ENCODE data around the gene NR6A1.

Gene NR6A1

GRCh38 chr9:124720429-124721108, 50.5 kb downstream of the NR6A1 start:
- DNase-seq, result no peak

GRCh38 chr9:124718928-124719327, 52.2 kb downstream of the NR6A1 start:
- DNase-seq, result no peak

GRCh38 chr9:124717597-124717996, 53.5 kb downstream of the NR6A1 start:
- DNase-seq, result no peak

GRCh38 chr9:124716808-124717207, 54.3 kb downstream of the NR6A1 start:
- DNase-seq, result no peak

- peak; percentile 53 for DNase-seq
Observed at GRCh38 chr9:124710766-124711165, 60.3 kb downstream of the NR6A1 start.

GRCh38 chr9:124709292-124709690, 61.8 kb downstream of the NR6A1 start:
- no peak for DNase-seq

- no peak for DNase-seq
Observed at GRCh38 chr9:124708633-124709291, 62.3 kb downstream of the NR6A1 start.

GRCh38 chr9:124708074-124708473, 63.0 kb downstream of the NR6A1 start:
- DNase-seq, result no peak

GRCh38 chr9:124707666-124708065, 63.4 kb downstream of the NR6A1 start:
- DNase-seq, result no peak

- no peak for DNase-seq
Observed at GRCh38 chr9:124706685-124707084, 64.4 kb downstream of the NR6A1 start.

- DNase-seq, result no peak
Observed at GRCh38 chr9:124699575-124699974, 71.5 kb downstream of the NR6A1 start.

GRCh38 chr9:124698265-124698664, 72.8 kb downstream of the NR6A1 start:
- DNase-seq, result no peak

- no peak for DNase-seq
Observed at GRCh38 chr9:124697326-124698200, 73.5 kb downstream of the NR6A1 start.

- no peak for DNase-seq
Observed at GRCh38 chr9:124696101-124696500, 75.0 kb downstream of the NR6A1 start.

GRCh38 chr9:124695280-124695890, 75.7 kb downstream of the NR6A1 start:
- no peak for DNase-seq

GRCh38 chr9:124694414-124695279, 76.5 kb downstream of the NR6A1 start:
- DNase-seq, result no peak

GRCh38 chr9:124693403-124693802, 77.7 kb downstream of the NR6A1 start:
- no peak for DNase-seq

GRCh38 chr9:124688238-124688904, 82.7 kb downstream of the NR6A1 start:
- DNase-seq, result no peak

- no peak for DNase-seq
Observed at GRCh38 chr9:124686918-124687317, 84.2 kb downstream of the NR6A1 start.

GRCh38 chr9:124685217-124685616, 85.9 kb downstream of the NR6A1 start:
- DNase-seq, result no peak

- no peak for DNase-seq
Observed at GRCh38 chr9:124684169-124684568, 86.9 kb downstream of the NR6A1 start.

GRCh38 chr9:124683043-124683442, 88.1 kb downstream of the NR6A1 start:
- DNase-seq, result no peak

Measured in NCI-H69 (cell line).